Activated naive CD8-positive, alpha-beta T cell treated with anti-CD3 and anti-CD28 coated beads for 36 hours (primary cell): Measurements from ENCODE around the gene MAPKAP1. TPM values are rescaled to one million over a fixed set of nuclear protein-coding genes. Genes with fewer than 3 reads are reported as not detected.

Experiments used
- DNase-seq: peaks from one replicate; pipeline ENCODE4 v3.0.0; 2021
- H3K27ac Mint-ChIP-seq: one replicate; pipeline ENCODE4 v1.8.0; 2022; ENCODE audit warnings: mild to moderate bottlenecking, moderate library complexity, mixed read lengths
- H3K27me3 Mint-ChIP-seq: one replicate; pipeline ENCODE4 v1.8.0; 2022; ENCODE audit warnings: mild to moderate bottlenecking, mixed read lengths
- H3K36me3 Mint-ChIP-seq: one replicate; pipeline ENCODE4 v1.8.0; 2021; ENCODE audit warnings: mild to moderate bottlenecking, mixed read lengths
- H3K4me1 Mint-ChIP-seq: one replicate; pipeline ENCODE4 v1.8.0; 2021; ENCODE audit warnings: mixed read lengths
- H3K4me3 Mint-ChIP-seq: one replicate; pipeline ENCODE4 v1.8.0; 2022; ENCODE audit warnings: mild to moderate bottlenecking, moderate library complexity, mixed read lengths
- H3K9me3 Mint-ChIP-seq: one replicate; pipeline ENCODE4 v1.8.0; 2022; ENCODE audit warnings: mixed read lengths
- total RNA-seq, 2 experiments: library from RNA; stranded (reverse); gene quantifications; one replicate each; pipeline ENCODE4 v1.2.3, GENCODE V29; 2021

MAPKAP1 gene
- total RNA-seq, 2 experiments from 2014 or later, result 91.8 to 92.2 TPM

GRCh38 chr9:125630436-125630835 lies 76.6 kb downstream of the MAPKAP1 start:
- Mint-ChIP-seq H3K4me1 (peaks cover 62% of the 10 kb centered on the region), H3K27me3 (no peaks in the 10 kb centered on the region), H3K9me3 (no peaks in the 10 kb centered on the region), H3K4me3 (no peak overlapping the region), H3K27ac (no peak overlapping the region), H3K36me3 (peaks cover 12% of the 10 kb centered on the region)
- no peak for DNase-seq

GRCh38 chr9:125629446-125629845 lies 77.6 kb downstream of the MAPKAP1 start:
- H3K4me3 Mint-ChIP-seq, result no peak overlapping the region
- DNase-seq, result no peak
- no peaks in the 10 kb centered on the region for H3K27me3 Mint-ChIP-seq
- no peaks in the 10 kb centered on the region for H3K9me3 Mint-ChIP-seq
- H3K36me3 Mint-ChIP-seq, result peaks cover 10% of the 10 kb centered on the region
- no peak overlapping the region for H3K27ac Mint-ChIP-seq
- H3K4me1 Mint-ChIP-seq, result peaks cover 52% of the 10 kb centered on the region

GRCh38 chr9:125626187-125626586 lies 80.8 kb downstream of the MAPKAP1 start:
- H3K9me3 Mint-ChIP-seq, result peaks cover 2% of the 10 kb centered on the region

GRCh38 chr9:125621170-125621569 lies 85.8 kb downstream of the MAPKAP1 start:
- Mint-ChIP-seq H3K4me3 (no peak overlapping the region), H3K36me3 (peaks cover 7% of the 10 kb centered on the region), H3K9me3 (peaks cover 2% of the 10 kb centered on the region), H3K27ac (no peak overlapping the region), H3K4me1 (peaks cover 9% of the 10 kb centered on the region), H3K27me3 (no peaks in the 10 kb centered on the region)
- no peak for DNase-seq

More at GRCh38 chr9:125626187-125626586, 80.8 kb downstream of the MAPKAP1 start:
- H3K4me3 Mint-ChIP-seq, result no peak overlapping the region
- peaks cover 26% of the 10 kb centered on the region for H3K4me1 Mint-ChIP-seq
- no peak for DNase-seq
- H3K27me3 Mint-ChIP-seq, result no peaks in the 10 kb centered on the region
- H3K27ac Mint-ChIP-seq, result no peak overlapping the region
- H3K36me3 Mint-ChIP-seq, result peaks cover 11% of the 10 kb centered on the region

- Mint-ChIP-seq H3K27me3 (no peaks in the 10 kb centered on the region), H3K9me3 (peaks cover 2% of the 10 kb centered on the region), H3K27ac (no peak overlapping the region), H3K36me3 (peaks cover 5% of the 10 kb centered on the region), H3K4me1 (peaks cover 10% of the 10 kb centered on the region), H3K4me3 (no peak overlapping the region)
- no peak for DNase-seq
These were observed 86.8 kb downstream of the MAPKAP1 start for GRCh38 chr9:125620216-125620615.

- H3K27ac Mint-ChIP-seq, result no peak overlapping the region
- peaks cover 2% of the 10 kb centered on the region for H3K9me3 Mint-ChIP-seq
- no peak overlapping the region for H3K4me3 Mint-ChIP-seq
These were observed 89.9 kb downstream of the MAPKAP1 start for GRCh38 chr9:125617087-125617486.

GRCh38 chr9:125613141-125613540 lies 93.9 kb downstream of the MAPKAP1 start:
- H3K36me3 Mint-ChIP-seq, result peaks cover 12% of the 10 kb centered on the region
- no peak overlapping the region for H3K27ac Mint-ChIP-seq

More at GRCh38 chr9:125617087-125617486, 89.9 kb downstream of the MAPKAP1 start:
- Mint-ChIP-seq H3K27me3 (no peaks in the 10 kb centered on the region), H3K4me1 (peaks cover 9% of the 10 kb centered on the region), H3K36me3 (peaks cover 8% of the 10 kb centered on the region)
- DNase-seq, result no peak

GRCh38 chr9:125612616-125613015 lies 94.4 kb downstream of the MAPKAP1 start:
- Mint-ChIP-seq H3K4me3 (no peak overlapping the region), H3K36me3 (peaks cover 12% of the 10 kb centered on the region), H3K9me3 (peaks cover 3% of the 10 kb centered on the region), H3K4me1 (peaks cover 37% of the 10 kb centered on the region), H3K27ac (no peak overlapping the region), H3K27me3 (no peaks in the 10 kb centered on the region)
- no peak for DNase-seq

More at GRCh38 chr9:125613141-125613540, 93.9 kb downstream of the MAPKAP1 start:
- H3K4me3 Mint-ChIP-seq, result no peak overlapping the region
- peaks cover 3% of the 10 kb centered on the region for H3K9me3 Mint-ChIP-seq
- H3K4me1 Mint-ChIP-seq, result peaks cover 34% of the 10 kb centered on the region
- no peaks in the 10 kb centered on the region for H3K27me3 Mint-ChIP-seq
- DNase-seq, result no peak

- peaks cover 15% of the 10 kb centered on the region for H3K36me3 Mint-ChIP-seq
- H3K4me3 Mint-ChIP-seq, result no peak overlapping the region
- H3K9me3 Mint-ChIP-seq, result peaks cover 3% of the 10 kb centered on the region
- DNase-seq, result no peak
- no peak overlapping the region for H3K27ac Mint-ChIP-seq
- H3K27me3 Mint-ChIP-seq, result no peaks in the 10 kb centered on the region
- H3K4me1 Mint-ChIP-seq, result peaks cover 43% of the 10 kb centered on the region
These were observed 95.8 kb downstream of the MAPKAP1 start for GRCh38 chr9:125611121-125611765.

- Mint-ChIP-seq H3K9me3 (peaks cover 3% of the 10 kb centered on the region), H3K27ac (peak overlapping the region; percentile 69), H3K36me3 (peaks cover 15% of the 10 kb centered on the region), H3K27me3 (no peaks in the 10 kb centered on the region), H3K4me1 (peaks cover 42% of the 10 kb centered on the region), H3K4me3 (no peak overlapping the region)
- DNase-seq, result no peak
These were observed 97.3 kb downstream of the MAPKAP1 start for GRCh38 chr9:125609744-125610143.

- H3K4me1 Mint-ChIP-seq, result peaks cover 44% of the 10 kb centered on the region
- no peak overlapping the region for H3K4me3 Mint-ChIP-seq
- H3K27me3 Mint-ChIP-seq, result no peaks in the 10 kb centered on the region
- peak overlapping the region; percentile 72 for H3K27ac Mint-ChIP-seq
- H3K9me3 Mint-ChIP-seq, result peaks cover 3% of the 10 kb centered on the region
- H3K36me3 Mint-ChIP-seq, result peaks cover 15% of the 10 kb centered on the region
- no peak for DNase-seq
These were observed 98.4 kb downstream of the MAPKAP1 start for GRCh38 chr9:125608489-125609224.

GRCh38 chr9:125604196-125604595 lies 102.8 kb downstream of the MAPKAP1 start:
- Mint-ChIP-seq H3K27ac (no peak overlapping the region), H3K9me3 (no peaks in the 10 kb centered on the region), H3K4me1 (peaks cover 38% of the 10 kb centered on the region), H3K36me3 (peaks cover 14% of the 10 kb centered on the region), H3K4me3 (no peak overlapping the region), H3K27me3 (no peaks in the 10 kb centered on the region)
- no peak for DNase-seq

GRCh38 chr9:125603478-125604021 lies 103.5 kb downstream of the MAPKAP1 start:
- Mint-ChIP-seq H3K9me3 (no peaks in the 10 kb centered on the region), H3K36me3 (peaks cover 11% of the 10 kb centered on the region), H3K4me1 (peaks cover 32% of the 10 kb centered on the region), H3K4me3 (no peak overlapping the region), H3K27ac (no peak overlapping the region), H3K27me3 (no peaks in the 10 kb centered on the region)
- no peak for DNase-seq

- Mint-ChIP-seq H3K4me1 (peaks cover 23% of the 10 kb centered on the region), H3K4me3 (no peak overlapping the region), H3K27ac (no peak overlapping the region), H3K36me3 (peaks cover 9% of the 10 kb centered on the region), H3K9me3 (no peaks in the 10 kb centered on the region), H3K27me3 (no peaks in the 10 kb centered on the region)
- no peak for DNase-seq
These were observed 105.0 kb downstream of the MAPKAP1 start for GRCh38 chr9:125601961-125602360.

- Mint-ChIP-seq H3K4me3 (no peak overlapping the region), H3K9me3 (no peaks in the 10 kb centered on the region), H3K27ac (no peak overlapping the region), H3K36me3 (peaks cover 16% of the 10 kb centered on the region), H3K27me3 (no peaks in the 10 kb centered on the region), H3K4me1 (peaks cover 23% of the 10 kb centered on the region)
- no peak for DNase-seq
These were observed 106.8 kb downstream of the MAPKAP1 start for GRCh38 chr9:125600194-125600593.
